ENCODE data around the gene SPOCK1. TPM values are rescaled to one million over a fixed set of nuclear protein-coding genes. Genes with fewer than 3 reads are reported as not detected.

The SPOCK1 gene
- total RNA-seq, 1 experiment from 2014 or later = 0.27 TPM

DNA sequence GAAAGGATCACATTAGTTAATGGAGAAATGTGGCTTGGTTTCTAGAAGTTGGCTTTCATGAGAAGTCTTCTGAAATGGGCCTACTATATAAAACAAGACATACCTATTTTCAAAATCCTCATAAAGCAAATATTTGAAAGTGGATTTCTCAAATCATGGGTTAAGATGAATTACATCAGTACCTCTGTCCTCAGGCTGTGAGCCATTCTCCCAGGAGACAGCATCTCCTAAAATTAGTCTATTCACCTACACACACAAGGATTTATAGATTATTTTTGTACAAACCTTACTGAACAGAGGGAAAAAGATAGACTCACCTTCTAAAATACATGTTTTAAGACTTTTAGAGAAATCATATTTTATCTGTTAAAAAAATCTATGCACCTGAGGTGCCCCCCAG, 32.1 kb upstream of the SPOCK1 start:
- Histone ChIP-seq H2AFZ (ENCODE audit: low read depth, low read length, poor library complexity, severe bottlenecking) (no peak overlapping the region), H3K4me1 (ENCODE audit: control insufficient read depth in 1 of 2, insufficient read depth in 2 of 2, low read length in 2 of 2) (no peaks in the 10 kb centered on the region), H3K9me3 (ENCODE audit: control insufficient read depth in 1 of 2, insufficient read depth in 1 of 2, low read depth in 1 of 2, low read length in 2 of 2) (no peaks in the 10 kb centered on the region), H3K36me3 (ENCODE audit: control insufficient read depth in 1 of 2, insufficient read depth in 2 of 2, low read length in 2 of 2) (no peaks in the 10 kb centered on the region), H4K20me1 (ENCODE audit: insufficient read depth) (no peaks in the 10 kb centered on the region), H3K4me2 (ENCODE audit: low read length) (no peak overlapping the region), H3K4me3 (replicated peaks in 1 of 2; ENCODE audit: low read depth in 1 of 2, low read length in 2 of 2) (no peak overlapping the region), H3K9me2 (ENCODE audit: insufficient read depth) (no peaks in the 10 kb centered on the region), H3K9ac (ENCODE audit: low read length) (no peak overlapping the region), H3K27me3 (ENCODE audit: insufficient read depth, low read length) (peaks cover 12% of the 10 kb centered on the region; the same call in 1 of the 2 replicates), H3K27ac (ENCODE audit: low read depth, low read length) (no peak overlapping the region), H3K79me2 (ENCODE audit: insufficient read depth, low read length) (no peaks in the 10 kb centered on the region)
- ChIA-PET RAD21 (ENCODE audit: low non-redundant PET in 1 of 2, low total read pairs in 2 of 2, uncharacterized antibody in 2 of 2, unreplicated experiment in 2 of 2) (no interaction called here), CTCF (no interaction called here), POLR2A (no interaction called here)
- TF ChIP-seq FOSL1 (IDR thresholded peaks at IDR 0.05; ENCODE audit: low read depth) (no peak), SP1 (IDR thresholded peaks at IDR 0.05; ENCODE audit: low read depth) (no peak), EZH2 (IDR thresholded peaks at IDR 0.05) (no peak), EGR1 (IDR thresholded peaks at IDR 0.05; ENCODE audit: low read depth) (no peak), CBX3 (IDR thresholded peaks at IDR 0.05; ENCODE audit: low read depth) (no peak), CEBPB (IDR thresholded peaks at IDR 0.05; ENCODE audit: low read depth) (no peak), ELF1 (IDR thresholded peaks at IDR 0.05; ENCODE audit: borderline replicate concordance, low read depth) (no peak), SIN3A (IDR thresholded peaks at IDR 0.05; ENCODE audit: low read depth) (no peak), JUND (IDR thresholded peaks at IDR 0.05) (no peak), RAD21 (IDR thresholded peaks at IDR 0.05; ENCODE audit: low read depth) (no peak), POLR2AphosphoS5 (IDR thresholded peaks at IDR 0.05; ENCODE audit: low read depth, low read length) (no peak), YY1 (IDR thresholded peaks at IDR 0.05; ENCODE audit: extremely low read depth, insufficient replicate concordance, low read depth, low read length) (no peak), ZNF274 (IDR thresholded peaks at IDR 0.05; ENCODE audit: low read depth, low read length) (no peak)
- TF ChIP-seq, protein P1, sequence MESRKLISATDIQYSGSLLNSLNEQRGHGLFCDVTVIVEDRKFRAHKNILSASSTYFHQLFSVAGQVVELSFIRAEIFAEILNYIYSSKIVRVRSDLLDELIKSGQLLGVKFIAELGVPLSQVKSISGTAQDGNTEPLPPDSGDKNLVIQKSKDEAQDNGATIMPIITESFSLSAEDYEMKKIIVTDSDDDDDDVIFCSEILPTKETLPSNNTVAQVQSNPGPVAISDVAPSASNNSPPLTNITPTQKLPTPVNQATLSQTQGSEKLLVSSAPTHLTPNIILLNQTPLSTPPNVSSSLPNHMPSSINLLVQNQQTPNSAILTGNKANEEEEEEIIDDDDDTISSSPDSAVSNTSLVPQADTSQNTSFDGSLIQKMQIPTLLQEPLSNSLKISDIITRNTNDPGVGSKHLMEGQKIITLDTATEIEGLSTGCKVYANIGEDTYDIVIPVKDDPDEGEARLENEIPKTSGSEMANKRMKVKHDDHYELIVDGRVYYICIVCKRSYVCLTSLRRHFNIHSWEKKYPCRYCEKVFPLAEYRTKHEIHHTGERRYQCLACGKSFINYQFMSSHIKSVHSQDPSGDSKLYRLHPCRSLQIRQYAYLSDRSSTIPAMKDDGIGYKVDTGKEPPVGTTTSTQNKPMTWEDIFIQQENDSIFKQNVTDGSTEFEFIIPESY (IDR thresholded peaks at IDR 0.05; ENCODE audit: extremely low read depth, insufficient replicate concordance, low read length) = no peak
- TF ChIP-seq, protein P2, sequence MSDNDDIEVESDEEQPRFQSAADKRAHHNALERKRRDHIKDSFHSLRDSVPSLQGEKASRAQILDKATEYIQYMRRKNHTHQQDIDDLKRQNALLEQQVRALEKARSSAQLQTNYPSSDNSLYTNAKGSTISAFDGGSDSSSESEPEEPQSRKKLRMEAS (IDR thresholded peaks at IDR 0.05) = no peak
- TF ChIP-seq, protein P3, sequence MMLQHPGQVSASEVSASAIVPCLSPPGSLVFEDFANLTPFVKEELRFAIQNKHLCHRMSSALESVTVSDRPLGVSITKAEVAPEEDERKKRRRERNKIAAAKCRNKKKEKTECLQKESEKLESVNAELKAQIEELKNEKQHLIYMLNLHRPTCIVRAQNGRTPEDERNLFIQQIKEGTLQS (IDR thresholded peaks at IDR 0.05) = no peak
- TF ChIP-seq, protein P4, sequence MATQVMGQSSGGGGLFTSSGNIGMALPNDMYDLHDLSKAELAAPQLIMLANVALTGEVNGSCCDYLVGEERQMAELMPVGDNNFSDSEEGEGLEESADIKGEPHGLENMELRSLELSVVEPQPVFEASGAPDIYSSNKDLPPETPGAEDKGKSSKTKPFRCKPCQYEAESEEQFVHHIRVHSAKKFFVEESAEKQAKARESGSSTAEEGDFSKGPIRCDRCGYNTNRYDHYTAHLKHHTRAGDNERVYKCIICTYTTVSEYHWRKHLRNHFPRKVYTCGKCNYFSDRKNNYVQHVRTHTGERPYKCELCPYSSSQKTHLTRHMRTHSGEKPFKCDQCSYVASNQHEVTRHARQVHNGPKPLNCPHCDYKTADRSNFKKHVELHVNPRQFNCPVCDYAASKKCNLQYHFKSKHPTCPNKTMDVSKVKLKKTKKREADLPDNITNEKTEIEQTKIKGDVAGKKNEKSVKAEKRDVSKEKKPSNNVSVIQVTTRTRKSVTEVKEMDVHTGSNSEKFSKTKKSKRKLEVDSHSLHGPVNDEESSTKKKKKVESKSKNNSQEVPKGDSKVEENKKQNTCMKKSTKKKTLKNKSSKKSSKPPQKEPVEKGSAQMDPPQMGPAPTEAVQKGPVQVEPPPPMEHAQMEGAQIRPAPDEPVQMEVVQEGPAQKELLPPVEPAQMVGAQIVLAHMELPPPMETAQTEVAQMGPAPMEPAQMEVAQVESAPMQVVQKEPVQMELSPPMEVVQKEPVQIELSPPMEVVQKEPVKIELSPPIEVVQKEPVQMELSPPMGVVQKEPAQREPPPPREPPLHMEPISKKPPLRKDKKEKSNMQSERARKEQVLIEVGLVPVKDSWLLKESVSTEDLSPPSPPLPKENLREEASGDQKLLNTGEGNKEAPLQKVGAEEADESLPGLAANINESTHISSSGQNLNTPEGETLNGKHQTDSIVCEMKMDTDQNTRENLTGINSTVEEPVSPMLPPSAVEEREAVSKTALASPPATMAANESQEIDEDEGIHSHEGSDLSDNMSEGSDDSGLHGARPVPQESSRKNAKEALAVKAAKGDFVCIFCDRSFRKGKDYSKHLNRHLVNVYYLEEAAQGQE (IDR thresholded peaks at IDR 0.05; ENCODE audit: low read depth) = no peak
- ATAC-seq (no peak), DNase-seq (ENCODE audit: low read depth, low spot score) (no peak)
- intact Hi-C loops (cut with micrococcal nuclease) = no loop called here
- BruUV-seq (replicated peaks) = no TSS peak

Measured in HCT116 (cell line).